Muscle layer of duodenum (tissue), 2 donors: ENCODE data around the gene MYBPH.

Experiments
- H3K27ac ChIP-seq: one replicate; pipeline ENCODE4 v1.7.0; 2013; ENCODE audit warnings: mild to moderate bottlenecking, low read length
- H3K27me3 ChIP-seq: one replicate; pipeline ENCODE4 v1.7.0; 2013; ENCODE audit warnings: low read depth, mild to moderate bottlenecking, control low read depth, low read length
- H3K36me3 ChIP-seq, 2 donors: one replicate each; pipeline ENCODE4 v1.7.0; 2013; ENCODE audit warnings: low read length in 2 of 2, control low read depth in 1 of 2, mild to moderate bottlenecking in 1 of 2; ENCODE audit not compliant: insufficient read depth in 2 of 2, control insufficient read depth in 1 of 2
- H3K4me1 ChIP-seq, 2 donors: one replicate each; pipeline ENCODE4 v1.7.0; 2013; ENCODE audit warnings: low read length in 2 of 2, mild to moderate bottlenecking in 2 of 2, control low read depth in 1 of 2, moderate library complexity in 1 of 2; ENCODE audit not compliant: insufficient read depth in 2 of 2, control insufficient read depth in 1 of 2
- H3K4me3 ChIP-seq, 2 donors: one replicate each; pipeline ENCODE4 v1.7.0; 2013; ENCODE audit warnings: low read length in 2 of 2, low read depth in 1 of 2, mild to moderate bottlenecking in 1 of 2
- H3K9me3 ChIP-seq, 2 donors: one replicate each; pipeline ENCODE4 v1.7.0; 2013; ENCODE audit warnings: low read length in 2 of 2, control low read depth in 1 of 2, mild to moderate bottlenecking in 1 of 2; ENCODE audit not compliant: control insufficient read depth in 1 of 2
- donor health status: healthy.

The MYBPH gene

GRCh38 chr1:203169770-203170520 is 5.7 kb downstream of the MYBPH start:
- H3K4me3 ChIP-seq: no peak overlapping the region
- no peaks in the 10 kb centered on the region for H3K4me1 ChIP-seq
- no peaks in the 10 kb centered on the region for H3K9me3 ChIP-seq
- H3K36me3 ChIP-seq: no peaks in the 10 kb centered on the region
- H3K27ac ChIP-seq: no peak overlapping the region
- no peaks in the 10 kb centered on the region for H3K27me3 ChIP-seq

- Histone ChIP-seq H3K27ac (no peak overlapping the region), H3K36me3 (no peaks in the 10 kb centered on the region), H3K4me3 (no peak overlapping the region), H3K27me3 (no peaks in the 10 kb centered on the region), H3K4me1 (no peaks in the 10 kb centered on the region), H3K9me3 (no peaks in the 10 kb centered on the region)
Measured at GRCh38 chr1:203168991-203169390, 6.6 kb downstream of the MYBPH start.

GRCh38 chr1:203168256-203168786 is 7.3 kb downstream of the MYBPH start:
- Histone ChIP-seq H3K36me3 (no peaks in the 10 kb centered on the region), H3K4me3 (no peak overlapping the region), H3K9me3 (no peaks in the 10 kb centered on the region), H3K27ac (no peak overlapping the region), H3K4me1 (no peaks in the 10 kb centered on the region), H3K27me3 (no peaks in the 10 kb centered on the region)

- H3K4me3 ChIP-seq: no peak overlapping the region
- no peaks in the 10 kb centered on the region for H3K4me1 ChIP-seq
- H3K36me3 ChIP-seq: no peaks in the 10 kb centered on the region
- H3K27ac ChIP-seq: no peak overlapping the region
- no peaks in the 10 kb centered on the region for H3K9me3 ChIP-seq
- H3K27me3 ChIP-seq: no peaks in the 10 kb centered on the region
Measured at GRCh38 chr1:203167913-203168200, 7.8 kb downstream of the MYBPH start.

GRCh38 chr1:203167026-203167912 is 8.4 kb downstream of the MYBPH start:
- H3K27me3 ChIP-seq: no peaks in the 10 kb centered on the region
- H3K4me3 ChIP-seq: no peak overlapping the region
- no peaks in the 10 kb centered on the region for H3K4me1 ChIP-seq
- H3K36me3 ChIP-seq: no peaks in the 10 kb centered on the region
- no peaks in the 10 kb centered on the region for H3K9me3 ChIP-seq
- H3K27ac ChIP-seq: no peak overlapping the region

GRCh38 chr1:203166192-203166940 is 9.3 kb downstream of the MYBPH start:
- no peaks in the 10 kb centered on the region for H3K27me3 ChIP-seq
- no peaks in the 10 kb centered on the region for H3K36me3 ChIP-seq
- no peaks in the 10 kb centered on the region for H3K4me1 ChIP-seq
- H3K4me3 ChIP-seq: no peak overlapping the region
- H3K27ac ChIP-seq: no peak overlapping the region
- H3K9me3 ChIP-seq: no peaks in the 10 kb centered on the region

- no peak overlapping the region for H3K27ac ChIP-seq
- no peak overlapping the region for H3K4me3 ChIP-seq
- H3K4me1 ChIP-seq: no peaks in the 10 kb centered on the region
- H3K9me3 ChIP-seq: no peaks in the 10 kb centered on the region
- no peaks in the 10 kb centered on the region for H3K36me3 ChIP-seq
- no peaks in the 10 kb centered on the region for H3K27me3 ChIP-seq
Measured at GRCh38 chr1:203165800-203166161, 9.8 kb downstream of the MYBPH start.

GRCh38 chr1:203165101-203165799 is 10.4 kb downstream of the MYBPH start:
- no peaks in the 10 kb centered on the region for H3K36me3 ChIP-seq
- no peak overlapping the region for H3K27ac ChIP-seq
- H3K9me3 ChIP-seq: no peaks in the 10 kb centered on the region
- no peaks in the 10 kb centered on the region for H3K4me1 ChIP-seq
- no peak overlapping the region for H3K4me3 ChIP-seq
- no peaks in the 10 kb centered on the region for H3K27me3 ChIP-seq

GRCh38 chr1:203163891-203164635 is 11.6 kb downstream of the MYBPH start:
- H3K4me3 ChIP-seq: no peak overlapping the region
- H3K36me3 ChIP-seq: no peaks in the 10 kb centered on the region
- no peaks in the 10 kb centered on the region for H3K9me3 ChIP-seq
- no peaks in the 10 kb centered on the region for H3K4me1 ChIP-seq
- H3K27ac ChIP-seq: no peak overlapping the region
- no peaks in the 10 kb centered on the region for H3K27me3 ChIP-seq

- H3K9me3 ChIP-seq: no peaks in the 10 kb centered on the region
- H3K36me3 ChIP-seq: no peaks in the 10 kb centered on the region
- H3K27ac ChIP-seq: no peak overlapping the region
- H3K4me1 ChIP-seq: no peaks in the 10 kb centered on the region
- no peaks in the 10 kb centered on the region for H3K27me3 ChIP-seq
- H3K4me3 ChIP-seq: no peak overlapping the region
Measured at GRCh38 chr1:203162403-203162802, 13.2 kb downstream of the MYBPH start.
